IMR-90 (cell line): Measurements from ENCODE around the gene ZDHHC7. TPM values are rescaled to one million over a fixed set of nuclear protein-coding genes. Genes with fewer than 3 reads are reported as not detected.

Experiments used
- ATAC-seq: fragments of 200-7000 bp; cut with Tn5 transposase; 2 replicates; pipeline ENCODE4 v1.9.1; 2020; ENCODE audit warnings: low read depth, mild to moderate bottlenecking, moderate library complexity
- BruUV-seq: library from RNA; stranded (reverse); fragments of 400-500 nt; replicated peaks from 2 replicates; lab custom pipeline; 2021; lab: Mats Ljungman, UMichigan
- CTCF ChIA-PET: fragments of 300-600 bp; formaldehyde crosslinking; extraction: SDS; loops from one replicate; lab custom pipeline; 2021; ENCODE audit warnings: antibody characterized with exemption; lab: Yijun Ruan, JAX
- POLR2A ChIA-PET: fragments of 300-600 bp; sonication (Branson Sonifier 250); formaldehyde crosslinking; loops from one replicate; lab custom pipeline; 2022; ENCODE audit warnings: antibody characterized with exemption; ENCODE audit not compliant: unreplicated experiment; lab: Charles Lee
- DNase-seq: peaks from one replicate; pipeline ENCODE4 v3.0.0; 2013
- H2AFZ ChIP-seq: replicated peaks from 2 replicates; pipeline ENCODE3; 2013; ENCODE audit warnings: low read length, mild to moderate bottlenecking; ENCODE audit not compliant: poor library complexity
- H2AK5ac ChIP-seq: 2 replicates; pipeline ENCODE4 v1.6.1; 2013; ENCODE audit warnings: low read depth, low read length, inconsistent platforms
- H2AK9ac ChIP-seq: replicated peaks from 2 replicates; pipeline ENCODE3; 2013; ENCODE audit warnings: mild to moderate bottlenecking, low read depth, low read length, moderate library complexity; ENCODE audit not compliant: poor library complexity
- H2BK120ac ChIP-seq: 2 replicates; pipeline ENCODE4 v1.6.1; 2013; ENCODE audit warnings: low read depth, low read length, inconsistent platforms
- H2BK15ac ChIP-seq: 3 replicates; pipeline ENCODE4 v1.6.1; 2013; ENCODE audit warnings: low read depth, low read length, inconsistent platforms
- H2BK20ac ChIP-seq: 2 replicates; pipeline ENCODE4 v1.6.1; 2013; ENCODE audit warnings: low read depth, mild to moderate bottlenecking, inconsistent platforms, low read length, moderate library complexity
- H2BK5ac ChIP-seq: 2 replicates; pipeline ENCODE4 v1.6.1; 2013; ENCODE audit warnings: mild to moderate bottlenecking, low read depth, low read length, inconsistent platforms; ENCODE audit not compliant: poor library complexity, severe bottlenecking
- H3K14ac ChIP-seq: replicated peaks from 2 replicates; pipeline ENCODE4 v1.6.1; 2013; ENCODE audit warnings: low read depth, low read length, inconsistent platforms
- H3K18ac ChIP-seq: 2 replicates; pipeline ENCODE4 v1.6.1; 2013; ENCODE audit warnings: low read depth, low read length, control low read depth
- H3K23ac ChIP-seq: 2 replicates; pipeline ENCODE4 v1.6.1; 2013; ENCODE audit warnings: low read depth, low read length, inconsistent platforms
- H3K27ac ChIP-seq: 2 replicates; pipeline ENCODE4 v1.5.1; 2013; ENCODE audit warnings: mild to moderate bottlenecking, control low read depth, low read length; ENCODE audit not compliant: insufficient read depth
- H3K27me3 ChIP-seq: 2 replicates; pipeline ENCODE4 v1.6.1; 2013; ENCODE audit warnings: low read length; ENCODE audit not compliant: control insufficient read depth, insufficient read depth
- H3K36me3 ChIP-seq: 2 replicates; pipeline ENCODE4 v1.6.1; 2013; ENCODE audit warnings: low read length, mixed read lengths; ENCODE audit not compliant: control insufficient read depth, insufficient read depth
- H3K4ac ChIP-seq: 2 replicates; pipeline ENCODE4 v1.6.1; 2013; ENCODE audit warnings: low read depth, low read length, inconsistent platforms
- H3K4me1 ChIP-seq: 2 replicates; pipeline ENCODE4 v1.6.1; 2013; ENCODE audit warnings: low read length, mixed read lengths; ENCODE audit not compliant: control insufficient read depth, insufficient read depth
- H3K4me2 ChIP-seq: 2 replicates; pipeline ENCODE4 v1.6.1; 2013; ENCODE audit warnings: low read depth, mild to moderate bottlenecking, control low read depth, low read length, moderate library complexity
- H3K4me3 ChIP-seq: 2 replicates; pipeline ENCODE4 v1.5.1; 2013; ENCODE audit warnings: low read depth, mild to moderate bottlenecking, control low read depth, low read length, moderate library complexity; ENCODE audit not compliant: insufficient read depth
- H3K56ac ChIP-seq: 2 replicates; pipeline ENCODE4 v1.6.1; 2013; ENCODE audit warnings: low read length, inconsistent platforms; ENCODE audit not compliant: insufficient read depth; ENCODE audit errors: extremely low read depth
- H3K79me1 ChIP-seq, 2 experiments: 2 replicates each; pipeline ENCODE4 v1.6.1; 2013; ENCODE audit warnings: low read length in 2 of 2, inconsistent platforms in 1 of 2, low read depth in 1 of 2
- H3K9ac ChIP-seq: 2 replicates; pipeline ENCODE4 v1.6.1; 2013; ENCODE audit warnings: low read depth, low read length, control low read depth
- H3K9me1 ChIP-seq: 2 replicates; pipeline ENCODE4 v1.6.1; 2013; ENCODE audit warnings: low read length, inconsistent platforms; ENCODE audit not compliant: insufficient read depth
- H3K9me3 ChIP-seq: 2 replicates; pipeline ENCODE4 v1.6.1; 2013; ENCODE audit warnings: low read length; ENCODE audit not compliant: control insufficient read depth, insufficient read depth
- H4K20me1 ChIP-seq: 2 replicates; pipeline ENCODE4 v1.6.1; 2013; ENCODE audit warnings: low read length, inconsistent platforms; ENCODE audit not compliant: insufficient read depth
- H4K5ac ChIP-seq: 2 replicates; pipeline ENCODE4 v1.6.1; 2013; ENCODE audit warnings: mild to moderate bottlenecking, low read depth, low read length, control low read depth
- H4K8ac ChIP-seq, 2 experiments: 2 replicates each; pipeline ENCODE4 v1.6.1; 2013; ENCODE audit warnings: low read depth in 2 of 2, low read length in 2 of 2, control low read depth in 1 of 2, inconsistent platforms in 1 of 2
- H4K91ac ChIP-seq: 2 replicates; pipeline ENCODE4 v1.6.1; 2013; ENCODE audit warnings: low read depth, low read length, inconsistent platforms; ENCODE audit not compliant: insufficient read depth
- BHLHE40 ChIP-seq: fragments of 150-350 bp; IDR thresholded peaks from 2 replicates; pipeline ENCODE4 v1.6.1; 2016; ENCODE audit warnings: mild to moderate bottlenecking, low read depth, low read length
- CEBPB ChIP-seq: IDR thresholded peaks from 2 replicates; pipeline ENCODE4 v1.6.1; 2012; ENCODE audit warnings: low read depth, low read length, improper control_type of control experiment
- CHD1 ChIP-seq: IDR thresholded peaks from 2 replicates; pipeline ENCODE4 v1.6.1; 2012; ENCODE audit warnings: low read depth, low read length, improper control_type of control experiment
- MAZ ChIP-seq: IDR thresholded peaks from 2 replicates; pipeline ENCODE4 v1.6.1; 2012; ENCODE audit warnings: low read depth, mild to moderate bottlenecking, low read length, improper control_type of control experiment, moderate library complexity, borderline replicate concordance
- POLR2A ChIP-seq: IDR thresholded peaks from 2 replicates; pipeline ENCODE4 v1.6.1; 2012; ENCODE audit warnings: mild to moderate bottlenecking, low read depth, low read length
- RAD21 ChIP-seq: IDR thresholded peaks from 2 replicates; pipeline ENCODE4 v1.6.1; 2012; ENCODE audit warnings: low read length, improper control_type of control experiment
- RFX5 ChIP-seq: IDR thresholded peaks from 2 replicates; pipeline ENCODE4 v1.8.0; 2012; ENCODE audit warnings: low read depth, mild to moderate bottlenecking, low read length, moderate library complexity
- SMC3 ChIP-seq: fragments of 150-350 bp; IDR thresholded peaks from 2 replicates; pipeline ENCODE4 v1.6.1; 2016; ENCODE audit warnings: low read depth, mild to moderate bottlenecking, antibody characterized with exemption, low read length, moderate library complexity
- USF2 ChIP-seq: fragments of 150-350 bp; IDR thresholded peaks from 2 replicates; pipeline ENCODE4 v1.6.1; 2017; ENCODE audit warnings: mild to moderate bottlenecking, antibody characterized with exemption, low read length, low read depth
- WGBS, 2 experiments: methylation state at CpG; one replicate each; pipeline versions ENCODE4 v1.1.5 to v1.1.7; 2013; ENCODE audit warnings: missing lambda C conversion rate in 2 of 2; ENCODE audit not compliant: insufficient read length in 1 of 2; ENCODE audit errors: extremely low coverage in 2 of 2; 5-methylcytosine and 5-hydroxymethylcytosine counted together
- dilution Hi-C: fragments of 300-500 bp; cut with HindIII; formaldehyde crosslinking; loops from one replicate; pipeline ENCODE4 v1.14.3; 2018; ENCODE audit warnings: low sequenced_read_pairs; ENCODE audit not compliant: unreplicated experiment
- in situ Hi-C: fragments of 300-500 bp; cut with MboI; formaldehyde crosslinking; loops from 3 replicates; pipeline ENCODE4 v1.14.3; 2019; ENCODE audit warnings: low sequenced_read_pairs, inconsistent platforms, mixed read lengths
- intact Hi-C: fragments of 100-400 bp; cut with micrococcal nuclease; formaldehyde crosslinking; loops from 2 replicates; pipeline ENCODE4 v1.10.0; 2022
- polyA plus RNA-seq, 3 experiments: library from polyadenylated mRNA; depleted of rRNA; stranded (reverse); fragments of >200 nt; gene quantifications; 2 replicates each; pipeline ENCODE4 v1.2.3, GENCODE V29; 2012; ENCODE audit warnings: low replicate concordance in 1 of 3
- total RNA-seq: library from RNA; depleted of rRNA; stranded (reverse); fragments of >200 nt; gene quantifications from 2 replicates; pipeline ENCODE4 v1.2.3, GENCODE V29; 2012
- TF ChIP-seq, protein P1 (sequence below): fragments of 150-350 bp; IDR thresholded peaks from 2 replicates; pipeline ENCODE4 v1.6.1; 2016; ENCODE audit warnings: low read depth, mild to moderate bottlenecking, low read length, moderate library complexity, borderline replicate concordance

Gene ZDHHC7
- total and polyA plus RNA-seq, 2 of the 4 experiments (the other 2 are of a cell fraction): 80.1 to 97.1 TPM

GRCh38 chr16:84964386-84965128 is 46.8 kb downstream of the ZDHHC7 start:
- H3K36me3 ChIP-seq: no peaks in the 10 kb centered on the region
- no peak overlapping the region for H3K23ac ChIP-seq
- ChIA-PET POLR2A (no interaction called here), CTCF (no interaction called here)
- H3K4me2 ChIP-seq: no peak overlapping the region
- no peak overlapping the region for H2BK5ac ChIP-seq
- H4K20me1 ChIP-seq: no peaks in the 10 kb centered on the region
- H3K4ac ChIP-seq: no peak overlapping the region
- no peak overlapping the region for H3K4me3 ChIP-seq
- DNase-seq (no peak), ATAC-seq (no peak)
- dilution Hi-C loops (no loop called here), in situ Hi-C loops (loop anchor here (5.0 to 25.0 kb wide), 2 partner anchors 207 to 327 kb away; partner anchors contain the start of gene KLHL36), intact Hi-C loops (loop anchor here (10.0 kb wide), 1 partner anchor 450 kb away; no protein-coding TSS in a partner anchor)
- no peaks in the 10 kb centered on the region; the same call in 1 of the 2 replicates for H3K4me1 ChIP-seq
- H3K79me1 ChIP-seq: no peaks in the 10 kb centered on the region; a peak in 1 of 4 replicates
- H4K5ac ChIP-seq: no peak overlapping the region
- H2AK5ac ChIP-seq: no peak overlapping the region
- H3K14ac ChIP-seq: no peak overlapping the region
- H3K56ac ChIP-seq: no peak overlapping the region
- no peak overlapping the region for H3K9ac ChIP-seq
- H2AFZ ChIP-seq: no peak overlapping the region
- peaks cover 9% of the 10 kb centered on the region; the same call in 1 of the 2 replicates for H3K27me3 ChIP-seq
- no peak overlapping the region for H2BK15ac ChIP-seq
- no peak overlapping the region for H3K18ac ChIP-seq
- no peak overlapping the region for H4K91ac ChIP-seq
- no peak overlapping the region for H3K27ac ChIP-seq
- 90% methylated on average over 12 of the region's 19 CpGs; no CpG with 5 or more reads in 1 of the 2 experiments for WGBS, 2 experiments
- H4K8ac ChIP-seq: no peak overlapping the region
- H2AK9ac ChIP-seq: no peak overlapping the region
- no peak overlapping the region for H2BK20ac ChIP-seq
- peaks cover 10% of the 10 kb centered on the region for H3K9me1 ChIP-seq
- H2BK120ac ChIP-seq: no peak overlapping the region
- no TSS peak for BruUV-seq
- TF ChIP-seq MAZ (no peak), RFX5 (no peak), USF2 (no peak), POLR2A (no peak), BHLHE40 (no peak), RAD21 (no peak), CEBPB (no peak), SMC3 (no peak), CHD1 (no peak)
- TF ChIP-seq, protein P1, sequence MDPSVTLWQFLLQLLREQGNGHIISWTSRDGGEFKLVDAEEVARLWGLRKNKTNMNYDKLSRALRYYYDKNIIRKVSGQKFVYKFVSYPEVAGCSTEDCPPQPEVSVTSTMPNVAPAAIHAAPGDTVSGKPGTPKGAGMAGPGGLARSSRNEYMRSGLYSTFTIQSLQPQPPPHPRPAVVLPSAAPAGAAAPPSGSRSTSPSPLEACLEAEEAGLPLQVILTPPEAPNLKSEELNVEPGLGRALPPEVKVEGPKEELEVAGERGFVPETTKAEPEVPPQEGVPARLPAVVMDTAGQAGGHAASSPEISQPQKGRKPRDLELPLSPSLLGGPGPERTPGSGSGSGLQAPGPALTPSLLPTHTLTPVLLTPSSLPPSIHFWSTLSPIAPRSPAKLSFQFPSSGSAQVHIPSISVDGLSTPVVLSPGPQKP: no peak
- H3K9me3 ChIP-seq: no peaks in the 10 kb centered on the region
